22Rv1 (cell line): ENCODE measurements around the gene NHERF2.

Experiments
- H3K27ac ChIP-seq: fragments of 450-650 bp; 2 replicates; pipeline ENCODE4 v1.5.1; 2017
- ZFX ChIP-seq: fragments of 450-650 bp; IDR thresholded peaks from 2 replicates; pipeline ENCODE4 v1.6.1; 2017; ENCODE audit warnings: antibody characterized with exemption, borderline replicate concordance
- TF ChIP-seq, protein P1 (sequence below): fragments of 450-650 bp; IDR thresholded peaks from 2 replicates; pipeline ENCODE4 v1.5.1; 2017; ENCODE audit warnings: mild to moderate bottlenecking

The NHERF2 gene

DNA sequence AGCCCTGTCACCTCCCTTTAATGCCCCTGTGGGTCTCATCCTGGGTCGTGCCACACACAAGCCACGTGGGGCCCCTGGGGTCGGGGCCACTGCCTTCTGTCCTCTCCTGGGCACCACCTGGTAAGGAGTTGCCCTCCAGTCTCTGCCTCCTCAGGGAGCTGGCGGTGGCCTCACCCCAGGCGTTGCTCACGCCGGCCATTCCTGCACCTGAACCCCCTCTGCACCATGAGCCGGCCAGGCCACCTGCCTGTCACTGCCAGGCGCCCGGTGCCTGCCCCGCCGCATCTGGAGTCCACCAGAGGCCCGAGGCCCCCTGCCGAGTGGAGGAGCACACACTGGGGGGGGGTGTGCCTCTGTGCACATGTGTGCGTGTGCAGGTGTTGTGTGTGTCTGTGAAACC is 10.4 kb downstream of the NHERF2 start:
- no peak for TF ChIP-seq ZFX
- TF ChIP-seq, protein P1, sequence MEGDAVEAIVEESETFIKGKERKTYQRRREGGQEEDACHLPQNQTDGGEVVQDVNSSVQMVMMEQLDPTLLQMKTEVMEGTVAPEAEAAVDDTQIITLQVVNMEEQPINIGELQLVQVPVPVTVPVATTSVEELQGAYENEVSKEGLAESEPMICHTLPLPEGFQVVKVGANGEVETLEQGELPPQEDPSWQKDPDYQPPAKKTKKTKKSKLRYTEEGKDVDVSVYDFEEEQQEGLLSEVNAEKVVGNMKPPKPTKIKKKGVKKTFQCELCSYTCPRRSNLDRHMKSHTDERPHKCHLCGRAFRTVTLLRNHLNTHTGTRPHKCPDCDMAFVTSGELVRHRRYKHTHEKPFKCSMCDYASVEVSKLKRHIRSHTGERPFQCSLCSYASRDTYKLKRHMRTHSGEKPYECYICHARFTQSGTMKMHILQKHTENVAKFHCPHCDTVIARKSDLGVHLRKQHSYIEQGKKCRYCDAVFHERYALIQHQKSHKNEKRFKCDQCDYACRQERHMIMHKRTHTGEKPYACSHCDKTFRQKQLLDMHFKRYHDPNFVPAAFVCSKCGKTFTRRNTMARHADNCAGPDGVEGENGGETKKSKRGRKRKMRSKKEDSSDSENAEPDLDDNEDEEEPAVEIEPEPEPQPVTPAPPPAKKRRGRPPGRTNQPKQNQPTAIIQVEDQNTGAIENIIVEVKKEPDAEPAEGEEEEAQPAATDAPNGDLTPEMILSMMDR, result no peak
- H3K27ac ChIP-seq, result no peak overlapping the region

DNA sequence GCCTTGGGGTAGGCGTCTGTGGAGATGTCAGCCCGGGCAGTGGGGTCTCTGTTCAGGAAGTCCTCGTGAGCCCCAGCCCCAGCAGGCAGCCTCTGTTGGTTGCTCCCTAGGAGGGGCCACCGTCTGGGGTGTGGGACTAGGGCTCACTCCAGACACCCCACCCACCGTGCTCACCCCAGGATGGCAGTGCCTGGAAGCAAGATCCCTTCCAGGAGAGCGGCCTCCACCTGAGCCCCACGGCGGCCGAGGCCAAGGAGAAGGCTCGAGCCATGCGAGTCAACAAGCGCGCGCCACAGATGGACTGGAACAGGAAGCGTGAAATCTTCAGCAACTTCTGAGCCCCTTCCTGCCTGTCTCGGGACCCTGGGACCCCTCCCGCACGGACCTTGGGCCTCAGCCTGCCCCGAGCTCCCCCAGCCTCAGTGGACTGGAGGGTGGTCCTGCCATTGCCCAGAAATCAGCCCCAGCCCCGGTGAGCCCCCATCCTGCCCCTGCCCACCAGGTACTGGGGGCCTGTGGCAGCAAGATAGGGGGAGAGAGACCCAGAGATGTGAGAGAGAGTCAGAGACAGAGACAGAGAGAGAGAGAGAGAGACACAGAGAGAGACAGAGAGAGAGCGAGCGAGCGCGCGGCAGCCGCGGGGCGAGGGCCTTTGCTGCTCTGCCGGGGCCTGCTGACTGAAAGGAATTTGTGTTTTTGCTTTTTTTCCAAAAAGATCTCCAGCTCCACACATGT is 11.1 kb downstream of the NHERF2 start:
- H3K27ac ChIP-seq, result no peak overlapping the region
- TF ChIP-seq, protein P1, result no peak
- no peak for TF ChIP-seq ZFX

DNA sequence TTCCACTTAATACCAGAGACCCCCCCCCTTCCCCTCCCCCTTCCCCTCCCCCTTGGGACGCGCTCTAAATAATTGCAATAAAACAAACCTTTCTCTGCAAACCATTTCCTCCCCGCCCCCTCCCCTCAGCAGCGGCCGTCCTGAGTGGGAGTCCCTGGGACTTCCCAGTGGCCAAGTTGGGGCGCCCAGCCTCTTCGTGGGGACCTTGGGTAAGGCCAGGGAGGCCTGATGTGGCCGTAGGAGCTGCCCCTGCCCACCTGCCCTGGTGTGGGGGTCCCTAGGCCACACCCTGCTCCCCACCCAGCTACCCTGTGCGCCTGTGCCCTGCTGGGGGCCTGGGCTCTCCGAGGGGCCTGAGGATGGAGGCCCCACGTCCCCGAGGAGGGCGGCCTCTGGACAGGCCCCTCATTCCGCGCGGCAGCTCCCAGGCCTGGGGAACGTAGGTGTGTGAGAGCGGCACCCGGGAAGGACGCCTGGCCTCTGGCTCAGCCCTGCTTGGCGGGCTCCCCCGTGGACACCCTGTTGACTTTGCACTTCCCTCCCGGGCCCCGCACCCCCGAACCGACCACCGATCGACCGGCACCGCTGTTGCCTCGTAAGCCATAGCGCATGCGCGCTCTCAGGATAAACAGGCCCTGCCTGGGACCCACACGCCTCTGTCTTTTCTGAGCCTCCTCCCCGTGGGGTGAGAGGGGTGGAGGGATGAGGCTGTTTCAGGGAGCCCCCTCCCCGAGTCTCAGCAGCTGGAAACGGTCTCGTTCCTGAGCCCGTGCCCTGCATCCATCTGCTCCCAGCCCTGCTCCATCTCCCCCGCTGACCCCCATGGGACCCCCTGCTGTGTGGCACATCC is 11.9 kb downstream of the NHERF2 start:
- peak overlapping the region; percentile 56 for H3K27ac ChIP-seq
- TF ChIP-seq ZFX, result no peak
- TF ChIP-seq, protein P1, result no peak

DNA sequence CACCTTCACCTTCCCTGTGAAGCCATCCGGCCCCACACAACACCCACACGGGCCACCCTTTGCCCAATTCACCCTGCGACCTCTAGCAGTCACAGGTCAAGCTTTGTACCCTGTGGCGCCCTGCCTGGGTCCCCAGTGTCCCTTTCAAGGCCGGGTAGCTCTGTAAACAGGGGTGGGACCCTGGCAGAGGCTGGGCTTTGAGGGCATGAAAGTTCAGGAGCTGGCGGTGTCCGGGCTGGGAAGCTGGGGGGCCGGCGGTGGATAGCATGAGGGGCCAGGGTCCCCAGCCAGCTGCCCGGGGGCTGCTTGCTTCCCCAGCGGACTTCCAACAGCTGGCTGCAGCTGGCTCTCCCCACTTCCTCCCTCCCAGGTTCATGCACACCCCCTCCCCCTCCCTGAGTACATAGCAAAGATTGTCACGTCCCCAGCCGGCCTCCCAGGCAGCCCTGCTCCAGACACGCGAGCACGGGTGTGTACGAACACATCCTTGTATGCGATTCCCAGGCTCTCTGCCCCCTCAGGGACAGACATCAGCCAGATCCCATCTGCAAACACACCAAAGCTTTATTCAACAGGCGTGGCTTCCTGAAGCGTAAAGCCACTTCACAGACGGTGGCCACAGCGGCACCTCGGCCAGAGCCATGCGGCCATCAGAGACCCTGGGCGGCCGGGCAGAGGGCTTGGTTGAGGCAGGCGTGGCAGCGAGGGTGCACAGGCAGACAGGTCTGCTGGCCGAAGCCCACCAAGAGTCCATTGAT is 12.8 kb downstream of the NHERF2 start:
- H3K27ac ChIP-seq, result peak overlapping the region; percentile 56
- no peak for TF ChIP-seq ZFX
- TF ChIP-seq, protein P1, result no peak

DNA sequence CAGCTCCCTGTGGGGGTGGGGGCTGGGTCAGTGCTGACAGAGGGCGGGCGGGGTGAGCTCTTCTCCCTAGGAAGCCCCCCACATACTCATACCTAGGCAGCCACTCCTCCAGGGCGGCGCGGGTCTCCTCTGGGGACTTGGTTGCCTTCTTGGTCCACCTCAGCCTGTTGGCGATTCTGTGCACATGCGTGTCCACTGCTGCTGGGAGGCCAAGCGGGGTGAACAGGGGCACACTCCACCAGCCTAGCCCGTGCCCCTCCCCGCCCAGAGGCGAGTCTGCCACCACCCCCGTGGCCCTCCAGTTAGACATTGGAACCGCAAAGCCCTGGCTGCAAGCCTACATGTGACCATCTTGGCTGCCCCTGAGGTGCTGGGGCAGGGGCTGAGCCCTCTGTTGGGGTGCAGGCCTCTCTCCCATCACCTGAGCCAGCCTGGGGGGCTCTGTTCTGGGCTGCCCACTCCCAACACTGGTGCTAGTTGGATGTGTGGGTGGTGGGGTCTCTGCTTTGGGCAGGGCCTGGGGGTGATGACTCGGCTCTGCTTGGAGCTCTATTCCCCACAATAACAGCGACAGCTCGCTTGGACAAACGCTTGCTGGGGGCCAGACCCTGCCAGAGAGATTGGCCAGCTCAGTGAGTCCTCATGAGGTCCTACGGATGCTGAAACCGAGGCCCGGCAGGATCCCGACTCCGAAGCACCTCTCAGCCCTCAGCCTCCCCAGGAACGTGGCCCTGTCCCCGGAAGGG is 13.5 kb downstream of the NHERF2 start:
- TF ChIP-seq ZFX, result no peak
- TF ChIP-seq, protein P1, result no peak
- peak overlapping the region; percentile 56 for H3K27ac ChIP-seq

DNA sequence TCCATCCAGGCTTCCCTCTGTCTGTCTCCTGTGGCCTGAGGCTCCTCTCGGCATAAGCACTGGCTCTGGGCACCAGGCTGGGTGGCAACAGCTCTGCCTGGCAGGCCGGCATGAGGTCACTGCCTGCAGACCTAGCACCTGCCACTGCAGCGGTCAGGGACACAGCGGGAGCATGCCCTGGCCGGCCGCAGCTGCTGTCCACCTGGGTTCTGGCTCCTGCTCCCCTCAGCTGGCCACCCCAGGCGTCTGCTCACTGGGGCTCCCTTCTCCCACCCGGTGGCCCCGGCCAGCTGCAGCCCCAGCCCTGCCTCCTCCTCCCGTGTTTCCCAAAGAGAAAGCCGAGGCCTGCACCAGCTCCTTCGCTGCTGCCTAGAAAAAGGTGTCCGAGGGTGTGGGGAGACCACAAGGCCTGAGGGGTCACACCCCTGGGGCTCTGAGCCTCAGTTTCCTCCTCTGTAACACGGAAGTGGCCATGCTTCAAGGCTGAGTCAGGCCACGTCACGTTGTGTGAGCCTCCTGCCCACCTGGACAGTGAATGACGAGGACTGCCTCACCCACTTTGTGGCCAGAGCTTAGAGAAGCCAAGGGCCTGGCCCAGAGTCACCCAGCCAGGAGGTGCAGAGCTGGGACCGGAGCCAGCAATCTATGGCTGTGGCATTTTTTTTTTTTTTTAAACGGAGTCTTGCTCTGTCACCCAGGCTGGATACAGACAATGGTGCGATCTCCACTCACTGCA is 14.3 kb downstream of the NHERF2 start:
- no peak for TF ChIP-seq ZFX
- TF ChIP-seq, protein P1, result no peak
- peak overlapping the region; percentile 56 for H3K27ac ChIP-seq
